ENCODE measurements around the gene GAL3ST2.
"Not testable (repeated sequence)": the region's sequence is repeated elsewhere in the genome, so short reads cannot be mapped to it uniquely, and the experiment has no call there.

GAL3ST2 gene

DNA sequence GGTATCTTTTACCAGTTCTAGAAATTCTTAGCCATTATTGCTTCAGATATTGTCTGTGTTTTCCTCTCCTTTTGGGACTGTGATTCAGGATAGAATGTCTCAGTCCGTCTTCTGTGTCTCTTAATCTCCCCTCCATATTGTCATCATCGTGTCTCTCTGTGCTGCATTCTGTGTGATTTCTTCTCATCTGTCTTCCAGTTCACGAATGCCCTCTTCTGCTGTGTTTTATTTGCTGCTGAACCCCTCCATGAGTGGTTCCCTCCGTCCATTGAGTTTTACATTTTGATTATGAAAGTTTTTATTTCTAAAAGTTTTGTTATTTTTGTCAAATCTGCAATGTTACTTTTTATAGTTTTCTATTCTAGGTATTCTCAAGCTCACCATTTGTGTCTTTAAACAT lies 30.5 kb upstream of the GAL3ST2 start:
- no peak for DNase-seq (ENCODE audit: low read depth in 1 of 2, low spot score in 1 of 2)

DNA sequence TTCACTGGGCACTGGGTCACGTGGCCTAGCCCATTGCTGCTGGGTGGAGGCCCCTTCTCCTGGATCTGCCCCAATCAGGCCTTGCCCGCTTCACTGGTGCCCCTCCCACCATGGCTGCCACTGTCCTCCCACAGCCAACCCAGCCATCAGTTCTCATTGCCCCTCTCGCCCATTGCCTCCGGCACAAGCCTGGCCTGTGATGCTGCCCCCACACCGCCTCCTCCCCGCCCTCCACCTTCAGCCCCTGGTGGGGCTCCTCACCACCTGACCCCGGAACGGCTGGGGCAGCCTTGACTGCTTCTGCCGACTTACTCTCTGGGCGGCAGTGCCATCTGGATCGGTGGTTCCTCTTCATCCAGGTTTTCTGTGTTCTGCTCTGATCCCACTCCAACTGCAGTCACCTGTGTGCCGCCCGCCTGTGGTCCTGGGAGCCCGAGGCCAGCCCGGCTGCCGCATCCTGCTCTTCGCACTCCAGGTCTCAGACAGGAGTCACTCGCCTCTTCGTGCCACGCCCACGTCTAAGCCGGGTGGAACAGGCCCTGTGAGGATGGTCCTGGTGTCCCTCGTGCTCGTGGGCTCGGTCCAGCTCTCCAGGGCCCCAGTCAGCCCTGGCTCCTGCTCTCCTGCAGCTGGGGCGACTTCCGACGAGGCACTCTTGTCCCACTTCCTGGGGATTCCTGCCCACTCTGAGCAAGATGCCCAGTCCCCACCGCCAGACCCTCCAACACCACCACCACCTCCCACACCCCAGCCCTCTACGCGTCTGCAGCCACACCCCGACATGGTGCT lies 28.0 kb upstream of the GAL3ST2 start:
- DNase-seq (ENCODE audit: low read depth in 1 of 2, low spot score in 1 of 2) = no peak

- DNase-seq (ENCODE audit: low read depth in 1 of 2, low spot score in 1 of 2) = no peak
Observed at GRCh38 chr2:241750076-241750840, 26.4 kb upstream of the GAL3ST2 start.

GRCh38 chr2:241751152-241751551 lies 25.5 kb upstream of the GAL3ST2 start:
- no peak for DNase-seq (ENCODE audit: low read depth in 1 of 2, low spot score in 1 of 2)

- DNase-seq (ENCODE audit: low read depth in 1 of 2, low spot score in 1 of 2) = no peak
Observed at GRCh38 chr2:241751776-241752175, 24.8 kb upstream of the GAL3ST2 start.

GRCh38 chr2:241752253-241752652 lies 24.4 kb upstream of the GAL3ST2 start:
- DNase-seq (ENCODE audit: low read depth in 1 of 2, low spot score in 1 of 2) = no peak

DNA sequence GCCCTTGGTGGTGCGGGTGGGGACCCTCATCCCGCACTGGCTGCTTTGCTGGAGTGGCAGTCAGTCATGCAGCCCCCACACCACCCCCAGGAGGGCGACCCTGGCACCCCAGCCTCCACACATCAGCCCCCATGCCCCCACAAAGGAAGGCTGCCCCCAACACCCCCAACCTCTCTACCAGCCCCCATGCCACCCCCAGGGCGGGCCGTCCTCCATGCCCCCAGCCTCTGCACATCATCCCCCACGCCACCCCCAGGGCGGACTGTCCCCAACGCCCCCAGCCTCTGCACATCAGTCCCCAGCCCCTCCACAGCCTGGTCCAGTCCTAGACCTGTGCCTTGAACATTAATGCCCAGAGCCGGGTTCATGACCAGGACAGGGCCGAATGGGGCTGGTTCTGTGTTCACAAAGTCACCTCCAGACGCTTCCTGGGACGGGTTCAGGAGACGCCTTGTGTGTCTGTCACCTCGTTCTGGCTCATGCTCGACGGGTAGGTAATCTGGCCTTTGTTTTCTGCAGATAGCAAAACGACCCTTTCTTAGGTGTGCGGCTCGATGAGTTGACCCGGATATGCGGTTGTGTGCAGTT lies 23.8 kb upstream of the GAL3ST2 start:
- DNase-seq (ENCODE audit: low read depth in 1 of 2, low spot score in 1 of 2) = no peak

GRCh38 chr2:241753493-241753892 lies 23.1 kb upstream of the GAL3ST2 start:
- DNase-seq (ENCODE audit: low read depth in 1 of 2, low spot score in 1 of 2) = no peak

DNA sequence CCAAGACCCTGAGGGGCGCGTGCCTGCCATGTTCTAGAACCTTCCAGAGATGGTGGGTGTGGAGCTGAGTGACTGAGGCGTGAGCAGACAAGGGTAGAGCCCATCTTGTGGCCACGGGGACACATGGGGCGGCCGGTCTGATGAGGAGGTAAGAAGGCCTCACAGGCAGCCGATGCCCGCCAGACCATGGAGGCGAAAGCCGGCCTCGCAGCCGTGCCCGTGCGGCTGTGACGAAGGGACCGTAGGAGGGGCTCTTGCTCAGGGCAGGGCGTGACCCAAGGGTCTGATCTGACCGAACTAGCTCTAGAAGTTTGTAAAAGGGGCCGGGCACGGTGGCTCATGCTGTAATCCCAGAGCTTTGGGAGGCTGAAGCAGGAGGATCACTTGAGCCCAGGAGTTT lies 22.6 kb upstream of the GAL3ST2 start:
- DNase-seq (ENCODE audit: low read depth in 1 of 2, low spot score in 1 of 2) = no peak

DNA sequence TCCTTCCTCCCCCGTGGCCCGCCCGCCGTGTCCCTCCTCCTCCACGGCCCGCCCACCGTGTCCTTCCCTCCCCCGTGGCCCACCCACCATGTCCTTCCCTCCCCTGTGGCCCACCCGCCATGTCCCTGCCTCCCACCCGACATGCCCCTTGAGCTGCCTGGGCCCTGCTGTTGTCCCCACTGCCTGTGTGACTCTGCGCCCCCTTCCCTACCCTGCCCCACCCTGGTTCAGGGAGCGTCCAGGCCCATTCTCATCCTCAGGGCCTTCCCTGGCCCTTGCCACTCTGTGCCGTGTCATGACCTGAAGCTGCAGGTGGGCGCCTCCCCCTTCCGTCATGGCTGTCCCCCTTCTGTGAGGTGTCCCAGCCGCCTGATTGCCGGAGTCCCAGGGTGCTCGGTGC lies 21.5 kb upstream of the GAL3ST2 start:
- DNase-seq (ENCODE audit: low read depth in 1 of 2, low spot score in 1 of 2) = no peak

DNA sequence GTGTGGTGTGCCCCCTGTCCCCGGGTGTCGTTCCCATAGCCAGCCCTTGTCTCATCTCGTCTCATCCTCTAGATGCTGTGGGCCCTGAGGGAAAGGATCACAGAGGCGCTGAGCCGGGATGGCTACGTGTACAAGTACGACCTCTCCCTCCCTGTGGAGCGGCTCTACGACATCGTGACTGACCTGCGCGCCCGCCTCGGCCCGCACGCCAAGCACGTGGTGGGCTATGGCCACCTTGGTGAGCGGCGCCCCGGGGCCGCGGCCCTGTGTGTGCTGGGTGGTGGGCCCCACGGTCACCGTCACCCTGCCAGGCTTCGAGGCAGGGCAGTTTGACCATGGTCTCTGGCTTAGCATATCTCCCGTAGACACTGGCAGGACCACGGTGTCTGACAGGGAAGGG lies 20.8 kb upstream of the GAL3ST2 start:
- no peak for DNase-seq (ENCODE audit: low read depth in 1 of 2, low spot score in 1 of 2)

GRCh38 chr2:241759067-241759807 lies 17.4 kb upstream of the GAL3ST2 start:
- no peak for DNase-seq (ENCODE audit: low read depth in 1 of 2, low spot score in 1 of 2)

DNA sequence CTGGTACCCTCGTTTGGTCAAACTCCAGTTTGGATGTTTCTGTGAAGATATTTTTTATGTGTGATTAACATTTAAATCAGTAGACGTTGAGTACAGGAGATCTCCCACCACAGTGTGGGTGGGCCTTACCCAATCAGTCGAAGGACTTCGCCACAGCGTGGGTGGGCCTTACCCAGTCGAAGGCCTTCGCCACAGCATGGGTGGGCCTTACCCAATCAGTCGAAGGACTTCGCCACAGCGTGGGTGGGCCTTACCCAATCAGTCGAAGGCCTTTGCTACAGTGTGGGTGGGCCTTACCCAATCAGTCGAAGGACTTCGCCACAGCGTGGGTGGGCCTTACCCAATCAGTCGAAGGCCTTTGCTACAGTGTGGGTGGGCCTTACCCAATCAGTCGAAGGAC lies 16.7 kb upstream of the GAL3ST2 start:
- DNase-seq (ENCODE audit: low read depth in 1 of 2, low spot score in 1 of 2) = not testable (repeated sequence)

DNA sequence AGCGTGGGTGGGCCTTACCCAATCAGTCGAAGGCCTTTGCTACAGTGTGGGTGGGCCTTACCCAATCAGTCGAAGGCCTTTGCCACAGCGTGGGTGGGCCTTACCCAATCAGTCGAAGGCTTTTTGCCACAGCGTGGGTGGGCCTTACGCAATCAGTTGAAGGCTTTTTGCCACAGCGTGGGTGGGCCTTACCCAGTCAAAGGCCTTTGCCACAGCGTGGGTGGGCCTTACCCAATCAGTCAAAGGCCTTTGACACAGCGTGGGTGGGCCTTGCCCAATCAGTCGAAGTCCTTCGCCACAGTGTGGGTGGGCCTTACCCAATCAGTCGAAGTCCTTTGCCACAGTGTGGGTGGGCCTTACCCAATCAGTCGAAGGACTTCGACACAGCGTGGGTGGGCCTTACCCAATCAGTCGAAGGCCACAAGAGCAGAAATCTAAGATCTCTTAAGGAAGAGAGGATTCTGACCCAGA lies 16.3 kb upstream of the GAL3ST2 start:
- DNase-seq (ENCODE audit: low read depth in 1 of 2, low spot score in 1 of 2) = no peak

- no peak for DNase-seq (ENCODE audit: low read depth in 1 of 2, low spot score in 1 of 2)
Observed at GRCh38 chr2:241762321-241762932, 14.2 kb upstream of the GAL3ST2 start.

GRCh38 chr2:241762933-241763369 lies 13.7 kb upstream of the GAL3ST2 start:
- no peak for DNase-seq (ENCODE audit: low read depth in 1 of 2, low spot score in 1 of 2)

DNA sequence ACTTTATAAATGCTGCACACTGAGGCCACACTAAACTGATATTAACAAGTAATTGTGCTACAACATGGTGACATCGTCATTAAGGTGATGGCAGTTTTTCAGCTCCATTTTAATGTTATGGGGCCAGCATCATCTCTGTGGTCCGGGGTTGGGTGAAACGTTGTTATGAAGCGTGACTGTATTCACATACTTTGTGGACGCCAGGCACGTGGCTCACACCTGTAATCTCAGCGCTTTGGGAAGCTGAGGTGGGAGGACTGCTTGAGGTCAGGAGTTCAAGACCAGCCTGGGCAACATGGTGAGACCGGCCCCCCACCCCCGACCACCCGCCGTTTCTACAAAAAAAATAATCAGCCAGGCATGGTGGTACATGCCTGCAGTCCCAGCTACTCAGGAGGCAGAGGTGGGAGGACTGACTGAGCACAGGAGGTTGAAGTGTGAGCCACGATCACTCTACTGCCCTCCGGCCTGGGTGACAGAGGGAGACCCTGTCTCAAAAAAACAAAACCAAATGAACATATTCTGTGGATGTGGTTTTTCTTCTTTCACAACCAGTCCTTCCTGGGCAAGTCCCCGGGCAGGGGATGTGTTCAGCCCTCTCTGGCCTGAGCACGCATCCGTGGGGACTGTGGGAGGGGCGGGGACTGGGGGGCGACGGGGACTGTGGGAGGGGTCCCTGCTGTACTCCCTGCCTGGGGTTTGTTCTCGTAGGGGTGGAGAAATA lies 12.9 kb upstream of the GAL3ST2 start:
- DNase-seq (ENCODE audit: low read depth in 1 of 2, low spot score in 1 of 2) = no peak

DNA sequence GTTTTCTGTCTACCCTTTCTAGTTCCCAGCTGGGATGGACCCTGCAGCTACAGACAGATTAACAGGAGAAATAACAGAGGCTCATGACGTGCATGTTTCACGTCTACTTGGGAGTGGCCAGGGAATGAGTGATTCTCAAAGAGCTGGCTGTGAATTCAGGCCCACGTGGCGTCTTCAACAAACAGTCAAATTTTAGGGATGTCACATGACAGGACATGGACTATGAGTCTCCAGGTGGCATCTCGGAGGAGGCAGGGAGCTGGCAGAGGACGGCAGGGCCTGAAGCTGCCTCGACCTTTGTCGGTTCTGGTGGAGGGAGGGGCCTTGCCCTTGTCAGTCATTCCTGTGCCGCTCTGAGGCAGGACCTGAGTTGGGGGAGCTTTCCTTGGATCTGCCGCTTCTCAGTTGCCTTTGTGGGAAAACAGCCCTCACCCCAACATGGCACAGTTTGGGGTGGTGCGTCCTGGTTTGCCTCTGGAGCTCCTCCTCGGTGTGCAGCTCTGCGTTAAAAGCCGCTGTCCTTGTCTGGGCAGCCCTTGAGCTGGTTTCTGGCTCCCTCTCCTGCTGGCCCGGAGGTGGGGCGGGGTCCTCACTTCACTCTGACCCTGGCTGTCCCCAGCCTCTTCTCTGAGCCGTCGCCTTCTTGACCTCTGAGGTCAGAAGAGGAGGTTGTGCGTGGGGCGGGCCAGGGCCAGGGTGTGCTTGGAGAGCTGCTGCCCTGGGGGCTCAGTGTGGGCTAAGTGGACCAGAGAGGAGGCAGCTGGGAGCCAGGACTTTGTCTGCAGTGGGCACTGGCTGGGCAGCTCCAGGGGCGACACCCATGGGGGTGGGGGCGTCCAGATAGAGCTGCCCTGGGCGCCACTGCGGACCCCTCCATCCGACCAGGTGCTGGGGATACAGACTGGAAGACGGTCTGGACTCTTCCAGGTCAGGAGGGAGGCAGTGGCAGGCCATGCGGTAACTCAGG lies 12.1 kb upstream of the GAL3ST2 start:
- DNase-seq (ENCODE audit: low read depth in 1 of 2, low spot score in 1 of 2) = no peak
